H1 (cell line): Measurements from ENCODE around the gene TPST2. TPM values are rescaled to one million over a fixed set of nuclear protein-coding genes. Genes with fewer than 3 reads are reported as not detected.
A peak's percentile ranks its signal among the peaks of the same experiment; 100 is the strongest.

Source experiments
- HDAC2 ChIP-seq, 2 experiments: fragments of 300-600 bp in 1 of 2; sonication (generic) in 1 of 2; IDR thresholded peaks; 2 replicates each; pipeline ENCODE4 v1.6.1; 2011 to 2012; ENCODE audit warnings: low read depth in 2 of 2, low read length in 2 of 2, mild to moderate bottlenecking in 2 of 2, moderate library complexity in 2 of 2, borderline replicate concordance in 1 of 2, inconsistent platforms in 1 of 2
- polyA plus RNA-seq, 7 experiments: library from polyadenylated mRNA; depleted of rRNA in 3 of 7; stranded (reverse) in 5 of 7; unstranded in 2 of 7; fragments of >200 nt in 5 of 7; fragments of 200-250 nt in 2 of 7; gene quantifications; 1 replicate in 5 of 7; 2 replicates in 1 of 7; 4 replicates in 1 of 7; pipeline versions ENCODE4 v1.2.1 to v1.2.3, GENCODE V29; 2011 to 2013; ENCODE audit warnings: missing spikeins in 2 of 7, mixed read lengths in 2 of 7
- total RNA-seq: library from RNA; stranded (reverse); fragmentation: NEBNext Ultra II Directional; extraction: Animal tissue kit (Norgen Biotek cat#: 25700); gene quantifications from 2 replicates; pipeline ENCODE4 v1.2.1, GENCODE V29; 2021

The TPST2 gene
- total and polyA plus RNA-seq, 2 of the 8 experiments (the other 6 are each of a cell fraction or from before 2014, with no cell fraction given) = 58.8 to 143 TPM

DNA sequence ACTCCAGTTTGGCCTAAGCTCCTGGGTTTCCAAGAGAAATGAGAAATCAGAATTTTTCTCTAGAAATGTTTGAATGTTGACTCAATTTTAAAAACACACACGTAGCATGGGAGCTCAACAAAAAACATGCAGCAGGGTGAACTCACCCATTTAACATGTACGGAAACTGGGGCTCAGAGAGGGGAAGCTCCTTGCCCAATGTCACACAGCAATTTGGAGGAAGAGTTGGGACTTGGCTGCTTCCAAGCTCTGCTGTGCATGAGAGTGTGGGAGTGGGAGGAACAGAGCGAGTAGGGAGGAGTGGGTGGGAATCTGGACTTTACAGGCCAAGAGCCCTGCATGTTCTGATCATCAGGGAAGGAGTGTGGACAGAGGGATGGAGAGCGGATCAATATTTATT, 5.9 kb downstream of the TPST2 start (continued):
- TF ChIP-seq HDAC2 (IDR thresholded peaks at IDR 0.05; ENCODE audit: borderline replicate concordance in 1 of 2, low read depth in 2 of 2, low read length in 2 of 2) = peak in 1 of 2 experiments; percentile 94; a peak in 1 of 4 replicates
